HCT116 (cell line): Measurements from ENCODE around the gene MTMR10.

Source experiments
- CBX3 ChIP-seq: IDR thresholded peaks from 2 replicates; pipeline ENCODE4 v1.6.1; 2012; ENCODE audit warnings: low read depth
- EZH2 ChIP-seq: fragments of 200-600 bp; sonication (generic); IDR thresholded peaks from 2 replicates; pipeline ENCODE4 v1.6.1; 2017; ENCODE audit warnings: antibody characterized with exemption, mixed run types
- EZH2phosphoT487 ChIP-seq: fragments of 200-600 bp; IDR thresholded peaks from 2 replicates; pipeline ENCODE4 v1.6.1; 2018; ENCODE audit warnings: antibody characterized with exemption, borderline replicate concordance
- POLR2A ChIP-seq: IDR thresholded peaks from 2 replicates; pipeline ENCODE4 v1.7.0; 2011; ENCODE audit warnings: borderline replicate concordance; ENCODE audit not compliant: insufficient read depth, insufficient read length; ENCODE audit errors: extremely low read depth
- SRF ChIP-seq: IDR thresholded peaks from 2 replicates; pipeline ENCODE4 v1.6.1; 2012; ENCODE audit warnings: low read depth
- TF ChIP-seq, protein P1 (sequence below), 3 experiments: fragments of 200-600 bp in 1 of 3; sonication (generic) in 1 of 3; IDR thresholded peaks in 2 of 3; conservative IDR thresholded peaks in 1 of 3; 2 replicates each; pipeline ENCODE4 v1.5.1; 2012 to 2017; ENCODE audit warnings: low read depth in 2 of 3, low read length in 2 of 3, antibody characterized with exemption in 1 of 3, borderline replicate concordance in 1 of 3, control low read depth in 1 of 3, mild to moderate bottlenecking in 1 of 3, mixed read lengths in 1 of 3, mixed run types in 1 of 3, moderate library complexity in 1 of 3; ENCODE audit not compliant: insufficient read depth in 1 of 3
- TF ChIP-seq, protein P2 (sequence below): IDR thresholded peaks from 2 replicates; pipeline ENCODE4 v1.6.1; 2012
- TF ChIP-seq, protein P3 (sequence below): IDR thresholded peaks from 2 replicates; pipeline ENCODE4 v1.6.1; 2012; ENCODE audit warnings: low read depth

DNA sequence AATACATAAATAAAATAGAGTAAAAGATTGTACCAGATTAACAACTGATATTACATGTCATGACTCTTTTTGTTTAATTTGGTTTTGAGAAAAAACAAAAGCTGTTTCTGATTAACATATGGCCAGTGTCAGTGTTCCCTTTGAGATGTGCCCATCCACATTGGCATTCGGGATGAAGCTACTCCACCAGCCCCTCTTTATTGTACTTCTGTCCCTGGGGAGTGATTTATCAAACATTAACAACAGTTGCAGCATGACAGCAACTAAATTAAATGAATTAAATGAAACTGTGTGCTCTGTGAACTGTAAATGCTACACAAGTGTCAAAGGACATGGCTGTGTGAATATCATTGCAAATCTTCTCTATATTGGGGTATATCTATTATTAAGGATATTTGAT is 25.9 kb upstream of the MTMR10 start:
- TF ChIP-seq SRF (no peak), POLR2A (no peak), EZH2phosphoT487 (no peak), CBX3 (no peak), EZH2 (no peak)
- TF ChIP-seq, protein P1, sequence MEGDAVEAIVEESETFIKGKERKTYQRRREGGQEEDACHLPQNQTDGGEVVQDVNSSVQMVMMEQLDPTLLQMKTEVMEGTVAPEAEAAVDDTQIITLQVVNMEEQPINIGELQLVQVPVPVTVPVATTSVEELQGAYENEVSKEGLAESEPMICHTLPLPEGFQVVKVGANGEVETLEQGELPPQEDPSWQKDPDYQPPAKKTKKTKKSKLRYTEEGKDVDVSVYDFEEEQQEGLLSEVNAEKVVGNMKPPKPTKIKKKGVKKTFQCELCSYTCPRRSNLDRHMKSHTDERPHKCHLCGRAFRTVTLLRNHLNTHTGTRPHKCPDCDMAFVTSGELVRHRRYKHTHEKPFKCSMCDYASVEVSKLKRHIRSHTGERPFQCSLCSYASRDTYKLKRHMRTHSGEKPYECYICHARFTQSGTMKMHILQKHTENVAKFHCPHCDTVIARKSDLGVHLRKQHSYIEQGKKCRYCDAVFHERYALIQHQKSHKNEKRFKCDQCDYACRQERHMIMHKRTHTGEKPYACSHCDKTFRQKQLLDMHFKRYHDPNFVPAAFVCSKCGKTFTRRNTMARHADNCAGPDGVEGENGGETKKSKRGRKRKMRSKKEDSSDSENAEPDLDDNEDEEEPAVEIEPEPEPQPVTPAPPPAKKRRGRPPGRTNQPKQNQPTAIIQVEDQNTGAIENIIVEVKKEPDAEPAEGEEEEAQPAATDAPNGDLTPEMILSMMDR (IDR thresholded peaks at IDR 0.05 in 2 of 3, conservative IDR thresholded peaks at IDR 0.05 in 1 of 3; ENCODE audit: borderline replicate concordance in 1 of 3, insufficient read depth in 1 of 3, low read depth in 2 of 3, low read length in 2 of 3) = no peak
- TF ChIP-seq, protein P2, sequence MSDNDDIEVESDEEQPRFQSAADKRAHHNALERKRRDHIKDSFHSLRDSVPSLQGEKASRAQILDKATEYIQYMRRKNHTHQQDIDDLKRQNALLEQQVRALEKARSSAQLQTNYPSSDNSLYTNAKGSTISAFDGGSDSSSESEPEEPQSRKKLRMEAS = no peak
- TF ChIP-seq, protein P3, sequence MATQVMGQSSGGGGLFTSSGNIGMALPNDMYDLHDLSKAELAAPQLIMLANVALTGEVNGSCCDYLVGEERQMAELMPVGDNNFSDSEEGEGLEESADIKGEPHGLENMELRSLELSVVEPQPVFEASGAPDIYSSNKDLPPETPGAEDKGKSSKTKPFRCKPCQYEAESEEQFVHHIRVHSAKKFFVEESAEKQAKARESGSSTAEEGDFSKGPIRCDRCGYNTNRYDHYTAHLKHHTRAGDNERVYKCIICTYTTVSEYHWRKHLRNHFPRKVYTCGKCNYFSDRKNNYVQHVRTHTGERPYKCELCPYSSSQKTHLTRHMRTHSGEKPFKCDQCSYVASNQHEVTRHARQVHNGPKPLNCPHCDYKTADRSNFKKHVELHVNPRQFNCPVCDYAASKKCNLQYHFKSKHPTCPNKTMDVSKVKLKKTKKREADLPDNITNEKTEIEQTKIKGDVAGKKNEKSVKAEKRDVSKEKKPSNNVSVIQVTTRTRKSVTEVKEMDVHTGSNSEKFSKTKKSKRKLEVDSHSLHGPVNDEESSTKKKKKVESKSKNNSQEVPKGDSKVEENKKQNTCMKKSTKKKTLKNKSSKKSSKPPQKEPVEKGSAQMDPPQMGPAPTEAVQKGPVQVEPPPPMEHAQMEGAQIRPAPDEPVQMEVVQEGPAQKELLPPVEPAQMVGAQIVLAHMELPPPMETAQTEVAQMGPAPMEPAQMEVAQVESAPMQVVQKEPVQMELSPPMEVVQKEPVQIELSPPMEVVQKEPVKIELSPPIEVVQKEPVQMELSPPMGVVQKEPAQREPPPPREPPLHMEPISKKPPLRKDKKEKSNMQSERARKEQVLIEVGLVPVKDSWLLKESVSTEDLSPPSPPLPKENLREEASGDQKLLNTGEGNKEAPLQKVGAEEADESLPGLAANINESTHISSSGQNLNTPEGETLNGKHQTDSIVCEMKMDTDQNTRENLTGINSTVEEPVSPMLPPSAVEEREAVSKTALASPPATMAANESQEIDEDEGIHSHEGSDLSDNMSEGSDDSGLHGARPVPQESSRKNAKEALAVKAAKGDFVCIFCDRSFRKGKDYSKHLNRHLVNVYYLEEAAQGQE = no peak
